ENCODE measurements around the gene CALN1. TPM values are rescaled to one million over a fixed set of nuclear protein-coding genes. Genes with fewer than 3 reads are reported as not detected.

CALN1 gene
- total and polyA plus RNA-seq, 2 of the 8 experiments (the other 6 are each of a cell fraction or from before 2014, with no cell fraction given) = 6.4 to 15.2 TPM

DNA sequence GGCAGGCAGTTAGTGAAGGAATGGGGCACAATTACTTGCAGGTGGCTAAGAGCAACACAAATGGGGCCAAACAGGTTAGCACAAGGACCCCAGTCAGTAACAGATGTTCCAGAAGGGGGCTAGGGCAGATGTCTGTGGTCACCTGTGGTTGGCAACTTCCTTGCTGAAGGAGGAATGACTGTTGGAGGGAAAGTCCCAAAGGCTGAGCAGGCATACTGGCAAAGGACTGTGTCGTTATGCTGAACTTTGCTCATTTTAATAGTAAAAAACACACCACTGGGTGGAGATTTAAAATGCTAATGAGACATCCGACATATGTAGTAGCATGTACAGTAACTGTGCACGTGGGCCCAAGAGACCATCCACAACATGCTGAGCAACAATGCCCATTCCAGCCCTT is 511.6 kb downstream of the CALN1 start:
- no peak overlapping the region for H3K18ac ChIP-seq (ENCODE audit: extremely low read depth, low read length)
- no peak overlapping the region for H2BK12ac ChIP-seq (ENCODE audit: low read depth, low read length)
- 86% methylated on average over 3 of the region's 3 CpGs; no CpG with 5 or more reads in 1 of the 2 experiments for WGBS, 2 experiments (ENCODE audit: extremely low coverage in 1 of 2, insufficient coverage in 1 of 2, insufficient read length in 1 of 2, insufficient replicate concordance in 2 of 2, low coverage in 1 of 2, low lambda C conversion rate in 2 of 2, missing lambda C conversion rate in 1 of 2)
- TF ChIP-seq SUZ12 (IDR thresholded peaks at IDR 0.05; ENCODE audit: low read length) (no peak), RFX5 (IDR thresholded peaks at IDR 0.05; ENCODE audit: borderline replicate concordance, low read depth, low read length) (no peak), KDM4A (IDR thresholded peaks at IDR 0.05; ENCODE audit: low read depth, low read length, severe bottlenecking) (no peak), RXRA (IDR thresholded peaks at IDR 0.05; ENCODE audit: insufficient read depth, low read depth, low read length) (no peak), SAP30 (IDR thresholded peaks at IDR 0.05; ENCODE audit: insufficient read depth, insufficient replicate concordance, low read length) (no peak), PHF8 (conservative IDR thresholded peaks at IDR 0.05; ENCODE audit: low read depth, low read length) (no peak), CREB1 (IDR thresholded peaks at IDR 0.05) (no peak), HDAC6 (IDR thresholded peaks at IDR 0.05; ENCODE audit: low read depth, low read length) (no peak), NRF1 (IDR thresholded peaks at IDR 0.05; ENCODE audit: low read depth, low read length) (no peak), JUND (IDR thresholded peaks at IDR 0.05; ENCODE audit: low read length) (no peak)
- TF ChIP-seq, protein P1, sequence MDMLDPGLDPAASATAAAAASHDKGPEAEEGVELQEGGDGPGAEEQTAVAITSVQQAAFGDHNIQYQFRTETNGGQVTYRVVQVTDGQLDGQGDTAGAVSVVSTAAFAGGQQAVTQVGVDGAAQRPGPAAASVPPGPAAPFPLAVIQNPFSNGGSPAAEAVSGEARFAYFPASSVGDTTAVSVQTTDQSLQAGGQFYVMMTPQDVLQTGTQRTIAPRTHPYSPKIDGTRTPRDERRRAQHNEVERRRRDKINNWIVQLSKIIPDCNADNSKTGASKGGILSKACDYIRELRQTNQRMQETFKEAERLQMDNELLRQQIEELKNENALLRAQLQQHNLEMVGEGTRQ (IDR thresholded peaks at IDR 0.05; ENCODE audit: low read length) = no peak
- TF ChIP-seq, protein P2, sequence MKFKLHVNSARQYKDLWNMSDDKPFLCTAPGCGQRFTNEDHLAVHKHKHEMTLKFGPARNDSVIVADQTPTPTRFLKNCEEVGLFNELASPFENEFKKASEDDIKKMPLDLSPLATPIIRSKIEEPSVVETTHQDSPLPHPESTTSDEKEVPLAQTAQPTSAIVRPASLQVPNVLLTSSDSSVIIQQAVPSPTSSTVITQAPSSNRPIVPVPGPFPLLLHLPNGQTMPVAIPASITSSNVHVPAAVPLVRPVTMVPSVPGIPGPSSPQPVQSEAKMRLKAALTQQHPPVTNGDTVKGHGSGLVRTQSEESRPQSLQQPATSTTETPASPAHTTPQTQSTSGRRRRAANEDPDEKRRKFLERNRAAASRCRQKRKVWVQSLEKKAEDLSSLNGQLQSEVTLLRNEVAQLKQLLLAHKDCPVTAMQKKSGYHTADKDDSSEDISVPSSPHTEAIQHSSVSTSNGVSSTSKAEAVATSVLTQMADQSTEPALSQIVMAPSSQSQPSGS (IDR thresholded peaks at IDR 0.05; ENCODE audit: low read length) = no peak

More for the DNA sequence above, 511.6 kb downstream of the CALN1 start:
- Histone ChIP-seq H4K8ac (ENCODE audit: extremely low read depth, insufficient read depth, low read length) (no peak overlapping the region), H4K20me1 (replicated peaks in 1 of 2; ENCODE audit: control insufficient read depth in 1 of 2, insufficient read depth in 2 of 2, low read length in 2 of 2) (no peaks in the 10 kb centered on the region), H2BK20ac (ENCODE audit: low read length) (no peak overlapping the region), H2BK5ac (ENCODE audit: low read depth, low read length) (no peak overlapping the region), H3K14ac (ENCODE audit: insufficient read length) (no peak overlapping the region), H2AK5ac (ENCODE audit: low read depth, low read length) (no peak overlapping the region), H3K4me3 (ENCODE audit: extremely low read depth in 1 of 4, insufficient read depth in 2 of 4, low read depth in 3 of 4, low read length in 4 of 4) (no peak overlapping the region), H3K9me3 (ENCODE audit: insufficient read depth in 2 of 2, low read depth in 1 of 2, low read length in 1 of 2) (no peaks in the 10 kb centered on the region), H2BK15ac (ENCODE audit: low read length) (no peak overlapping the region), H3K27me3 (replicated peaks in 1 of 4; ENCODE audit: control insufficient read depth in 3 of 4, extremely low read depth in 1 of 4, insufficient read depth in 3 of 4, low read length in 3 of 4) (no peaks in the 10 kb centered on the region), H3K79me1 (ENCODE audit: low read depth, low read length) (no peaks in the 10 kb centered on the region), H3K4ac (replicated peaks; ENCODE audit: insufficient read length, low read depth, low read length) (no peak overlapping the region), H3K4me2 (ENCODE audit: insufficient read depth in 1 of 2, low read depth in 2 of 2, low read length in 2 of 2) (no peak overlapping the region), H4K91ac (replicated peaks; ENCODE audit: insufficient read length, low read length) (no peak overlapping the region), H2AFZ (ENCODE audit: low read length) (no peak overlapping the region), H3K79me2 (ENCODE audit: control insufficient read depth in 1 of 2, insufficient read depth in 2 of 2, low read length in 2 of 2) (no peaks in the 10 kb centered on the region), H3K9ac (replicated peaks in 1 of 4; ENCODE audit: extremely low read depth in 1 of 4, low read depth in 3 of 4, low read length in 3 of 4) (no peak overlapping the region), H3K27ac (ENCODE audit: low read depth, low read length) (no peak overlapping the region), H3K36me3 (ENCODE audit: control insufficient read depth in 2 of 4, insufficient read depth in 4 of 4, low read length in 3 of 4) (no peaks in the 10 kb centered on the region), H4K5ac (ENCODE audit: insufficient read length, low read depth, low read length) (no peak overlapping the region), H3K4me1 (replicated peaks in 1 of 4; ENCODE audit: control insufficient read depth in 3 of 4, insufficient read depth in 4 of 4, low read length in 3 of 4) (peaks cover 0 to 3% (median 1%) of the 10 kb centered on the region in 4 experiments; a peak in 2 of 7 replicates), H3K23me2 (ENCODE audit: low read depth, low read length) (no peaks in the 10 kb centered on the region), H3K56ac (replicated peaks; ENCODE audit: insufficient read length, low read depth, low read length) (no peak overlapping the region), H2BK120ac (replicated peaks; ENCODE audit: low read depth, low read length) (no peak overlapping the region), H3K23ac (ENCODE audit: insufficient read length) (no peak overlapping the region)
- DNase-seq (ENCODE audit: low read depth in 1 of 2, low spot score in 2 of 2) = no peak
- CTCF ChIA-PET (ENCODE audit: partially characterized antibody) = interaction anchor here (0.6 kb wide), 1 partner anchor 33 kb away, joined by 3 read pairs; no protein-coding TSS in a partner anchor
- POLR2A ChIA-PET (ENCODE audit: partially characterized antibody) = no interaction called here
- FAIRE-seq = peak; percentile 42

Data from H1 (cell line).